ENCODE data around the gene FFAR3. TPM values are rescaled to one million over a fixed set of nuclear protein-coding genes. Genes with fewer than 3 reads are reported as not detected.
"Not testable (repeated sequence)": the region's sequence is repeated elsewhere in the genome, so short reads cannot be mapped to it uniquely, and the experiment has no call there.

The FFAR3 gene
- total RNA-seq, 1 donor from 2014 or later, result not detected

DNA sequence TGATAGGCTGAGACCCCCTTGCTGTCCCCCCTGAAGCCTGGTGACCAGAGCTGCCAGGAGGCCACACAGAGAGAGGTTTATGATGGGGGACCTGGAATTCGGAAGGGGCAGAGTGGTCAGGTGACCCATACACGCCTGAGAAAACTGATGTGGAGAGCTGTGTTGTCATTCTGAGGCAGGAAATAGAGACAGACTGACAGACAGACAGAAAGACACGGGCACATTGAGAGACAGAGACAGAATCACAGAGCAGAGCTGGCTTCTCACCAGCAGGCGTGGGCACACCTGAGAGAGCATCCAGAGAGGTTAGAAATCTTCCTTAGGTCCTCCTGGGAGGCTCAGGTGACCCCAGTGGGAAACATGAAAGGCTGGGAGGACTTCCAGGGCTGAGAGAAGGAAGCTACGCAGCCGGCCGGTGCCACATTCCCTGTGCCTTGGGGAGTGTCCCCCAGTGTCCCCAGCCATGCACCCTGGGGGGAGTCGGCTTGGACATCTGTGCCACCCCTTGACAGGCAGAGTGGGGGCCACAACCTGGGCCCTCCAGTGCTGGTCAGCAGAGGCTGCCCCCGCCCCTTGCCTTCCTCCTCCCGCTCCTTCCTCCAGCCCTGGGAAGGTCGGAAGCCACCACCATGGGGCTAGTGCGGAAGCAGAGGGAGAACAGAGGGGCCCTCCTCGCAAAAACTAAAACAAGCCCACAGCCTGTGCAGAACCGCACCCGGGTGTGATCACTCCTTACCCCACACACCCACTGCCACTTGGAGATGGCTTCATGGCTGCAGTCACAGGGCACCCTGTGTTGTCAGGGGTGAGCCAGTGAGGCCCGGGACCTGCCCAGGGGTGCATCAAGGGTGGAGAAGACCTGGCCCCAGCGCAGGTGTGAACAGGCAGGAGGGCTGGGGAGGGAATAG is 8.4 kb upstream of the FFAR3 start:
- DNase-seq (ENCODE audit: low spot score), result peak; percentile 37
- no peak for ATAC-seq

DNA sequence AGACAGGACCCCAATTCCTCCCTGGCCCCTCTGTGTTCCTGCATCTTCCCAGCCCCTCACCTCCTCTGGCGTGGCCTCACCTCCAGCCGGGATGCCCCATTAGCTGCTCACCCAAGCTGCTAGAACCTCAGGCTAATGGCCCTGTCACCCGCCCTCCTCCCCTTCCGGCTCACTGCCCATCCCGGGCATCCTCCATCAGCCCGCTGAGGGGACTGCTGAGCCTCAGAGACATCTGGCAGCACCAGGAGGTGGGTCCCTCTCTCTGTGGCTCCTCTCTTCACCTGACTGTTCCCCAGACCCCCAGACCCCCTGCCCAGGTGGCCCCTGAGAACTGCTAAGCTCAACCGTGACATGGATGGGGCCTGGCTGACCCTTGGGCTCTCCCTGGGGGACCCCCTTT is 7.7 kb upstream of the FFAR3 start:
- ATAC-seq (no peak), DNase-seq (ENCODE audit: low spot score) (peak; percentile 37)

DNA sequence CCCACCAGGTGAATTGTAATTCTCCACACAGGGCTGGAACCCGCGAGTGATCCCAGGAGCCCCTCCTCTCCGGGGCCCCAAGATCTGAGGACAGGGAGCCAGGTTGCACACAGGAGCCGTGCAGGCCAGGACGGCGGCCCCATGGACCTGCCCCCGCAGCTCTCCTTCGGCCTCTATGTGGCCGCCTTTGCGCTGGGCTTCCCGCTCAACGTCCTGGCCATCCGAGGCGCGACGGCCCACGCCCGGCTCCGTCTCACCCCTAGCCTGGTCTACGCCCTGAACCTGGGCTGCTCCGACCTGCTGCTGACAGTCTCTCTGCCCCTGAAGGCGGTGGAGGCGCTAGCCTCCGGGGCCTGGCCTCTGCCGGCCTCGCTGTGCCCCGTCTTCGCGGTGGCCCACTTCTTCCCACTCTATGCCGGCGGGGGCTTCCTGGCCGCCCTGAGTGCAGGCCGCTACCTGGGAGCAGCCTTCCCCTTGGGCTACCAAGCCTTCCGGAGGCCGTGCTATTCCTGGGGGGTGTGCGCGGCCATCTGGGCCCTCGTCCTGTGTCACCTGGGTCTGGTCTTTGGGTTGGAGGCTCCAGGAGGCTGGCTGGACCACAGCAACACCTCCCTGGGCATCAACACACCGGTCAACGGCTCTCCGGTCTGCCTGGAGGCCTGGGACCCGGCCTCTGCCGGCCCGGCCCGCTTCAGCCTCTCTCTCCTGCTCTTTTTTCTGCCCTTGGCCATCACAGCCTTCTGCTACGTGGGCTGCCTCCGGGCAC is 6.7 kb upstream of the FFAR3 start:
- ATAC-seq, result no peak
- DNase-seq (ENCODE audit: low spot score), result peak; percentile 42

DNA sequence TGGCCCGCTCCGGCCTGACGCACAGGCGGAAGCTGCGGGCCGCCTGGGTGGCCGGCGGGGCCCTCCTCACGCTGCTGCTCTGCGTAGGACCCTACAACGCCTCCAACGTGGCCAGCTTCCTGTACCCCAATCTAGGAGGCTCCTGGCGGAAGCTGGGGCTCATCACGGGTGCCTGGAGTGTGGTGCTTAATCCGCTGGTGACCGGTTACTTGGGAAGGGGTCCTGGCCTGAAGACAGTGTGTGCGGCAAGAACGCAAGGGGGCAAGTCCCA is 6.1 kb upstream of the FFAR3 start:
- ATAC-seq (no peak), DNase-seq (ENCODE audit: low spot score) (peak; percentile 45)

DNA sequence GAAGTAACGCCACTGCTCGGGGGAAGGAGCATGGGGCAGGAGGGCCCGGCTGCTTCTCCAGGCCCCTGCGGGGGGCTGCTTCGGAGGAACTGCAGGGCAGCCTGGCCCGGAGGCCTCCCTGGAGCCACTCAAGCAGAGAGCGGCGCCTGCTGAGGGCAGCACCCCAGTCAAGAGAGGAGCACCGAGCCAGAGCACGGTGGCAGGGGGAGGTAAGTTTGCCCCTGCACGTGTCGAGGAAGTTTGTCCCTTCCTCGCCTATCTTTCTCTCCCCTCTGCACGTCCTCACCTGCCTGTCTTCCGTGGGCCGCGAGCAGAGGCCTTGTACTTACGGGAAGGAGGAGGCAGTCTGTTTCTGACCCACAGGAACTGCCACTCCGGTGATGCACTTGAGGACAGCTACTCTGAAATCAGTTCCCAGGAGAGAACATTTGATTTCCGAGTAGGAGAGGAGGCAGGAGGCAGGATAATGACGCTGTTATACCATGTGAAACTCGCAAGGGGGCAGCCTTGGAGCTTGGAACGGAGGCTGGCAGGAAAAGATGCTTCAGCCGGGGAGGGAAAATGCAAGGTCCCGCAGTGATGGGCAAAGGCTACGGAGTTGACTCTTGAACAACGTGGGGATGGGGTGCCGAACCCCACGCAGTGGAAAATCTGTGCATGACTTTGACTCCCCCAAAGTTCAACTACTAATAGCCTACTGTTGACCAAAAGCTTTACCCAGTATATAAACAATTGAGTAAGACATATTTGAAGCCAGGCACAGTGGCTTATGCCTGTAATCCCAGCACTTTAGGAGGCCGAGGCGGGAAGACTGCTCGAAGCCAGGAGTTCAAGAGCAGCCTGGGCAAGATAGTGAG is 5.6 kb upstream of the FFAR3 start:
- DNase-seq (ENCODE audit: low spot score) (peak; percentile 75), ATAC-seq (peak; percentile 92)

DNA sequence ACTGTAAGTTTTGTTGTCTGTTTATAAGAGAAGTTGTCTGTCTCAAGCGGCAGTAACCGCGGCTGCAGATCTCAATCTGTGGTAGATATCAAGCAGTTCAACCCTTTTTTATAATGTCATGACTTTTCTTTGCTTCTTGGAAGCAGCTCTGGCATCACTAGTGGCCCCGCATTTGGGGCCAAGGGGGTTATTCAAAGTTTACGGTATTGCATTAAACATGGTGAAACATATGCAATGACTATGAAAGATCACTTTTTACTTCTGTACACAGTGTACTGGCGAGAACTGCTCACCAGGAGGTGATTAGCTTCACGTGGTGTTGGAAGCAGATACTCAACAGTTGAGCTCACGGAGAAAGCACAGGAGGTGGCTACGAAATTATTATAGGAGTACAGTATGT is 4.6 kb upstream of the FFAR3 start:
- ATAC-seq (no peak), DNase-seq (ENCODE audit: low spot score) (peak; percentile 16)

DNA sequence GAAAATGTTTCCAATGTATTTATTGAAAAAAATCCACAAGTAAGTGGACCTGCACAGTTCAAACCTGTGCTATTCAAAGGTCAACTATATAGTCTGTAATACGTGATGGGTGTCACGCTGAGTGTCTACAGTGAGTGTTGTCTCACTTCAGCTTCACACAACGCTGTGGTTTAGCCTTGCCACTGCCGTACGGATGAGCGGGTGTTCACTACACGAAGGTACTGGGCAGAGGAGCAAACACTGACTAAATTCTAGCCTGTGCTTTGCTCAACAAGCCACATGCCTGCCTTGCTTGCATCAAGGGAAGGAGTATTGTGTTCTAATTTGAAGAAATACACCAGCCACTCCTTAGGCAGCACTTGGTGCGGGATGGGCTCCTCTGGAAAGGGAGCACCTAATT is 3.4 kb upstream of the FFAR3 start:
- DNase-seq (ENCODE audit: low spot score), result peak; percentile 35
- no peak for ATAC-seq

DNA sequence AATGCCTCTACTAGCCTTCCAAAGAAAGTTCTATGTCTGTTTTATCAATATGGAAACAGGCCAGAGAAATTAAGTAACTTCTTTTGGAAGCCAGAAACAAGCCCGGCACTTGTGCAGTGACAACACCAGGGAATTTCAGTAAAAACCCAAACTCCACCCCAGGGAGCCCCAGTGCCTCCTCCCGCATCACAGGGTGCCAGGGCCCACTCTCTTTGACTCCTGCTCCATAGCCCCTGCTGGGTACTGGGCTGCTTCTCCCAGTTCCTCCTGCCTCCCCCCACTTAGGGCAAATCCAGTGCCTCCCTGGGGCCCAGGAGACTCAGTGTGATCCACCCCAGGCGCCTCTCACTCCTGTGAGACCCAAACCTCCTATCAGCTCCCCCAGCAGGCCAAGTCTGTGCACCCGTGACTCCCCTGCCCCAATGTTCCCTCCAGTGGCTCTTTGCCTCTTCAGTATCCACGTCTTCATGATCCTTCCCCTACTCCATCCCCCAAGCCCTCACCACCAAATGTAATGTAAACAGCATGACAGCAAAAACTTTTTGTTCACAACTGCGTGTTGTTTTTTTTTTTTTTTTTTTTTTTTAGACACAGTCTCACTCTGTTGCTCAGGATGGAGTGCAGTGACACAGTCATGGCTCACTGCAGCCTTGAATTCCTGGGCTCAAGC is 2.3 kb upstream of the FFAR3 start:
- DNase-seq (ENCODE audit: low spot score) (peak; percentile 43), ATAC-seq (peak; percentile 45)

DNA sequence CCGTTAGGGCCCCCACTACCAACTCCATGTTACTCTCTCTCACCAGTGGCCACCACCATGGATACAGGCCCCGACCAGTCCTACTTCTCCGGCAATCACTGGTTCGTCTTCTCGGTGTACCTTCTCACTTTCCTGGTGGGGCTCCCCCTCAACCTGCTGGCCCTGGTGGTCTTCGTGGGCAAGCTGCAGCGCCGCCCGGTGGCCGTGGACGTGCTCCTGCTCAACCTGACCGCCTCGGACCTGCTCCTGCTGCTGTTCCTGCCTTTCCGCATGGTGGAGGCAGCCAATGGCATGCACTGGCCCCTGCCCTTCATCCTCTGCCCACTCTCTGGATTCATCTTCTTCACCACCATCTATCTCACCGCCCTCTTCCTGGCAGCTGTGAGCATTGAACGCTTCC is 574 bp downstream of the FFAR3 start:
- ATAC-seq, result not testable (repeated sequence)
- DNase-seq (ENCODE audit: low spot score), result peak; percentile 43

DNA sequence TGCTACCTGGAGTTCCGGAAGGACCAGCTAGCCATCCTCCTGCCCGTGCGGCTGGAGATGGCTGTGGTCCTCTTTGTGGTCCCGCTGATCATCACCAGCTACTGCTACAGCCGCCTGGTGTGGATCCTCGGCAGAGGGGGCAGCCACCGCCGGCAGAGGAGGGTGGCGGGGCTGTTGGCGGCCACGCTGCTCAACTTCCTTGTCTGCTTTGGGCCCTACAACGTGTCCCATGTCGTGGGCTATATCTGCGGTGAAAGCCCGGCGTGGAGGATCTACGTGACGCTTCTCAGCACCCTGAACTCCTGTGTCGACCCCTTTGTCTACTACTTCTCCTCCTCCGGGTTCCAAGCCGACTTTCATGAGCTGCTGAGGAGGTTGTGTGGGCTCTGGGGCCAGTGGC is 1.1 kb downstream of the FFAR3 start:
- peak; percentile 37 for DNase-seq (ENCODE audit: low spot score)
- not testable (repeated sequence) for ATAC-seq

DNA sequence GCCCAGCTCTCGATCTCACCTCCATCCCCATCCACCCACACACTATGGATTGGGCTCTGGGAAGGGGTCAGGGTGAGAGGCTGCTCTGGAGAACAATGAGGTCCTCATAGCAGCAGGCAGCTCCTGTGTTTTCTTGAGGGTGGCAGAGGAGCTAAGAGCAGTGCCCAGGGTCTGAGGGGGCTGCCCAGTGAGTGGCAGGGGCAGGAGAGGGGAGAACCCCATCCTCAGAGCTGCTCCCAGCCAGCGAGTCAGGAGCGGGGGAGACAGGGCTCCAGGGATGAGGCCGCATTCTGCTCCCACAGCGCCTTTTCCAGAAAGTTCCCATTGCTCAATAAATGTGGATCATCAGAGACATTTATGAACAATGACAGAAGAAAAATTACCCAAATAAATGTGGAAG is 1.8 kb downstream of the FFAR3 start:
- DNase-seq (ENCODE audit: low spot score); ATAC-seq: not testable (repeated sequence)

DNA sequence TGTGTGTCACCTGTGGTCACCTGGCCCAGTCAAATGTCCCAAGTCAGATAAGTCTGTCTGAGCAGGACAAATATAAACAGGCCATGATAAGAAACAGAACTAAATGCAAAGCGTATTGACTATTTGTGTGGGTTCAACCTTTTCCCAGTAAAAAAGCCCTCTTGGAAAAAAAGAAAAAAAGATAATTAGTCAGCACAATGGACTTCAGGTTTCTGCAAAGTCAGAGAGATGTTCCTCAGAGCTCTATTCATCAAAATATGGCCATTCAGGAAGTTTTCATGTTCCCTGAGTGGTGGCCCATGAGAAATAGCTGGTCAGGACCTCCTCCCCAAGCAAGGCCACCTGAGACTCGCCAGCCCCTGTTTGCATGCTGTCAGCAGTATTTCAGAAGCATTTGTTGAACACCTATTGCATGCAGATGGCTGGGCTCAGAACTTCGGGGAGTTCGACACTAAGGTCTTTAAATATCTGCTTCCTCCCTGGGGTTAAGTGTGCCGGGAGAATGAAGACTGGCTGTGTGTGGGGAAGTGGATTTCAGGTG is 2.7 kb downstream of the FFAR3 start:
- DNase-seq (ENCODE audit: low spot score) (no peak), ATAC-seq (no peak)

DNA sequence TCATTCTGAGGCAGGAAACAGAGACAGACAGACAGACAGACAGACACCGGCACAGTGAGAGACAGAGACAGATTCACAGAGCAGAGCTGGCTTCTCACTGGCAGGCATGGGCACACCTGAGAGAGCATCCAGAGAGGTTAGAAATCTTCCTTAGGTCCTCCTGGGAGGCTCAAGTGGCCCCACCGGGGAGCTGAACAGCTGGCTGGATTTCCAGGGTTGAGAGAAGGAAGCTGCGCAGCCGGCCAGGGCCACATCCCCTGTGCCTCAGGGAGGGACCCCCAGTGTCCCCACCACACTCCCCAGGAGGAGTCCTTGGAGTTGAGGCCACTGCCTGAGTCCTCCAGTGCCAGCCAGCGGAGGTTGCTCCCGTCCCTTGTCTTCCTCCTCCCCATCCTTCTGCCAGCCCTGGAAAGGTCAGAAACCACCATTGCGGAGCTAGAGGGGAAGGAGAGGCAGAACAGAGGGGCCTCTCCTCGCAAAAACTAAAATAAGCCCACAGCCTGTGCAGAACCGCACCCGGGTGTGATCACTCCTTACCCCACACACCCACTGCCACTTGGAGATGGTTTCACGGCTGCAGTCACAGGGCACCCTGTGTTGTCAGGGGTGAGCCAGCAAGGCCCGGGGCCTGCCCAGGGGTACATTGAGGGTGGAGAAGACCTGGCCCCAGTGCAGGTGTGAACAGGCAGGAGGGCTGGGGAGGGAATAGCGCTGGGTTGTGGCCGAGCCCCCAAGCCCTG is 4.2 kb downstream of the FFAR3 start:
- ATAC-seq (no peak), DNase-seq (ENCODE audit: low spot score) (no peak)

DNA sequence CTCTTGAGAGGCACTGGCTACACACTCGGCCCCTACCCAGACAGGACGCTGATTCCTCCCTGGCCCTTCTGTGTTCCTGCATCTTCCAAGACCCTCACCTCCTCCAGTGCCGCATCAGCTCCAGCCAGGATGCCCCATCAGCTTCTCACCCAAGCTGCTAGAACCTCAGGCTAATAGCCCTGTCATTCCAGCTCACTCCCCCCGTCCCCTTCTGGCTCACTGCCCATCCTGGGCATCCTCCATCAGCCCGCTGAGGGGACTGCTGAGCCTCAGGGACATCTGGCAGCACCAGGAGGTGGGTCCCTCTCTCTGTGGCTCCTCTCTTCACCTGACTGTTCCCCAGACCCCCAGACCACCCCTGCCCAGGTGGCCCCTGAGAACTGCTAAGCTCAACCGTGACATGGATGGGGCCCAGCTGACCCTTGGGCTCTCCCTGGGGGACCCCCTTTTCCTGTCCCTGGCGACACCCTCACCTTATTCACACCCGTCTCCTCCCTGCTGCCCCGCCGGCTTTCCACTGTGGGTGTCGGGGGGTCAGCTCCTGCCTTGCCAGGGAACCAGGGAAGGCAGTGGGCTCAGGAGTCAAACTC is 4.8 kb downstream of the FFAR3 start:
- peak; percentile 21 for DNase-seq (ENCODE audit: low spot score)
- ATAC-seq, result no peak

DNA sequence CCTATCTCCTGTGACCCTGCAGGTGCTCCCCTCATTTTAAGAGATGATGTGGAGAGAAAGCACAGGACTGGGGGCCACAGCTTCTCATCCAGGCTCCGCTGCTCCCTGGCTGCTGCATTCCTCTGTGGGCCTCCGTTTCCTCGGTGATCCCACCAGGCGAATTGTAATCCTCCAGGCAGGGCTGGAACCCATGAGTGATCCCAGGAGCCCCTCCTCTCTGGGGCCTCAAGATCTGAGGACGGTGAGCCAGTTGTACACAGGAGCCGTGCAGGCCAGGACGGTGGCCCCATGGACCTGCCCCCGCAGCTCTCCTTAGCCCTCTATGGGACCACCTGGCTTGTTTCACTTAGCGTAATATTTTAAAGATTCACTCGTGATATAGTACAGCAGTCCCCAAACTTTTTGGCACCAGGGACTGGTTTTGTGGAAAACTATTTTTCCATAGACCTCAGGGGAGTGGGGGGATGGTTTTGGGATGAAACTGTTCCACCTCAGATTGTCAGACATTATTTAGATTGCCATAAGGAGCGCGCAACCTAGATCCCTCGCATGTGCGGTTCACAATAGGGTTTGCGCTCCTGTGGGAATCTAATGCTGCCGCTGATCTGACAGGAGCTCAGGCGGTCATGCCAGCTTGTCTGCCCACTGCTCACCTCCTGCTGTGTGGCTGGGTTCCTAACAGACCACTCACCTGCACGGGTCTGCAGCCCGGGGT is 5.6 kb downstream of the FFAR3 start:
- no peak for DNase-seq (ENCODE audit: low spot score)

DNA sequence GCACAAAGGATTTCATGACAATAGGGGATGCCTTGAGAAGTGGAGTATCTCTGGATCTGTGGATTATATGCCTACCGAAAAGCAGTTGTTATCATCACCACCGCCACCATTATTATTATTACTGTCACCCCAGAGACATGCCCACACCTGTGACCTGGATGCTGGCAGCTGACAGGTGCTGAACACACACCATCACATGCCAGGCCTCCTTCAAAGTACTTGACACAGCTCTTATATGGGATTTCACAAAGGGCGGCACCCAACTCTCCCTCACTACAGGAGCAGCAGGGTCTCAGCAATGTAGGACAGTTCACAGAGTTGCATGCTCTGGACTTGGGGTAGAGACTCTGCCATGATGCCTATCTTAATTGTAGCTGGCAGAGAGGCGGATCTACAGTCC is 7.0 kb downstream of the FFAR3 start:
- no peak for DNase-seq (ENCODE audit: low spot score)
- ATAC-seq, result no peak

More for the DNA sequence above, 5.6 kb downstream of the FFAR3 start:
- no peak for ATAC-seq

DNA sequence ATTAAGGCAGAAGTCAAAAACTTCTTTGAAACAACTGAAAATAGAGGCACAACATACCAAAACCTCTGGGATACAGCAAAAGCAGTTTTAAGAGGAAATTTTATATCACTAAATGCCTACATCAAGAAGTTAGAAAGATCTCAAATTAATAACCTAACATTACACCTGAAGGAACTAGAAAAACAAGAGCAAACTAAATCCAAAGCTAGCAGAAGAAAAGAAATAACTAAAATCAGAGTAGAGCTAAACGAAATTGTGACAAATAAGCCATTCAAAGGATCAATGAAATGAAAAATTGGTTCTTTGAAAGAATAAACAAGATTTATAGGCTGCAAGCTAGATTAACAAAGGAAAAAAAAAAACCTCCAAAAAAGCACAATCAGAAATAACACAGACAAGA is 10.1 kb downstream of the FFAR3 start:
- no peak for ATAC-seq
- DNase-seq (ENCODE audit: low spot score), result no peak

DNA sequence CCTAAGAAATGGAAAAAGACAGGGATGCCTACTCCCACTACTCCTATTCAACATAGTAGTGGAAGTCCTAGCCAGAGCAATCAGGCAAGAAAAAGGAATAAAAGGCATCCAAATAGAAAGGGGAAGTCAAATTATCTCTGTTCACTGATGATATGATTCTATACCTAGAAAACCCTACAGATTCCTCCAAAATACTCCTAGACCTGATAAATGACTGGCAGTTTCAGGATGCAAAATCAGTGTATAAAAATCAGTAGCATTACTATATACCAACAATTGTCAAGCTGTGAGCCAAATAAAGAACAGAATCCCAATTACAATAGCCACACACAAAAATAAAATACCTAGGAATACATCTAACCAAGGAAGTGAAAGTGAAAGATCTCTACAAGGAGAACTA is 11.3 kb downstream of the FFAR3 start:
- no peak for ATAC-seq
- no peak for DNase-seq (ENCODE audit: low spot score)

DNA sequence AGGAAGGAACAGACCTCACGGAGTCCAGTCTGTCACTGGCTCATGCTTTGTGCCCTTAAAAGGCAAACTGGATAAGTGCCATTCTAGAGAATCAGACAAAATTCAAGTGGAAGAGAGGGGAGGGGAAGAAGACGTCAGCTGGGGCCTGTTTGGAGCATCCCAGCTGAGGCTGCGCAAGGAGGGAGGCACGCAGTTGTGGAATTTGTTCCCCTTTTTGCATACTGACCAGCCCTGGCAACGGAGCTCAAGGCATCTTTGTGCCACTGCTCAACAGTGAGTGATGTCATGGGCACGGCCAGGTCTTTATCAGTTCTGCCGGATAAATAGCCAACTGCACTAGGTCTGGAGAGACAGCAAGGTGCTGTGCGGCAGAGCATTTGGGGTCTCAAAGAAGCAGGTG is 12.5 kb downstream of the FFAR3 start, which contains the start of gene GPR42:
TSS of gene GPR42 (plus strand) at position 347 of the 400 bp plus-strand sequence. CDS start 292 bp downstream, outside the sequence.
- no peak for DNase-seq (ENCODE audit: low spot score)
- ATAC-seq, result no peak

Data from left lobe of liver (tissue), 2 donors.